OCI-LY3 (cell line): ENCODE measurements around the gene KIF1A.

Experiments
- CTCF ChIP-seq: fragments of 200-600, 300-600 bp; sonication (generic); IDR thresholded peaks from 2 replicates; pipeline ENCODE4 v1.5.1; 2014; ENCODE audit warnings: antibody characterized with exemption, low read length, low read depth
- EZH2phosphoT487 ChIP-seq: fragments of 200-600 bp; shearing (Covaris generic); IDR thresholded peaks from 2 replicates; pipeline ENCODE4 v1.6.1; 2018; ENCODE audit warnings: antibody characterized with exemption, mixed run types, low read depth

- no peak for TF ChIP-seq CTCF
- TF ChIP-seq EZH2phosphoT487 = no peak
Observed at GRCh38 chr2:240726876-240727275, 93.1 kb downstream of the KIF1A start.
